DOHH2 (cell line): ENCODE measurements around the gene GLMP.

Source experiments
- H3F3A ChIP-seq: fragments of 200-600 bp; sonication (generic), shearing (Covaris generic); 2 replicates; pipeline ENCODE4 v1.6.0; 2016; ENCODE audit warnings: antibody characterized with exemption, mild to moderate bottlenecking; ENCODE audit not compliant: control insufficient read depth, insufficient read depth
- H3K27ac ChIP-seq: fragments of 200-600 bp; sonication (generic); 2 replicates; pipeline ENCODE4 v1.5.1; 2014; ENCODE audit warnings: low read depth, mild to moderate bottlenecking, low read length, moderate library complexity
- H3K27me3 ChIP-seq: fragments of 200-600 bp; sonication (generic); 2 replicates; pipeline ENCODE4 v1.6.1; 2014; ENCODE audit warnings: mild to moderate bottlenecking, low read length, mixed read lengths; ENCODE audit not compliant: control insufficient read depth
- H3K36me3 ChIP-seq: fragments of 200-600 bp; sonication (generic); 2 replicates; pipeline ENCODE4 v1.6.1; 2014; ENCODE audit warnings: mild to moderate bottlenecking, low read length, moderate library complexity, mixed read lengths; ENCODE audit not compliant: control insufficient read depth
- H3K4me1 ChIP-seq: fragments of 200-600 bp; sonication (generic); 2 replicates; pipeline ENCODE4 v1.6.1; 2014; ENCODE audit warnings: mild to moderate bottlenecking, low read length, mixed read lengths; ENCODE audit not compliant: control insufficient read depth
- H3K4me2 ChIP-seq: fragments of 200-600 bp; sonication (generic); 2 replicates; pipeline ENCODE4 v1.6.0; 2014; ENCODE audit warnings: mild to moderate bottlenecking, low read length, moderate library complexity
- H3K4me3 ChIP-seq: fragments of 200-600 bp; sonication (generic); 2 replicates; pipeline ENCODE4 v1.5.1; 2014; ENCODE audit warnings: mild to moderate bottlenecking, low read length, mixed read lengths
- H3K79me2 ChIP-seq: fragments of 200-600 bp; sonication (generic); 2 replicates; pipeline ENCODE4 v1.6.1; 2014; ENCODE audit warnings: mild to moderate bottlenecking, low read length, mixed read lengths; ENCODE audit not compliant: control insufficient read depth
- H3K9me2 ChIP-seq: fragments of 200-600 bp; sonication (generic); replicated peaks from 2 replicates; pipeline ENCODE4 v1.6.1; 2014; ENCODE audit warnings: mild to moderate bottlenecking, low read length, mixed read lengths; ENCODE audit not compliant: control insufficient read depth
- H3K9me3 ChIP-seq: fragments of 200-600 bp; sonication (generic); 2 replicates; pipeline ENCODE4 v1.6.1; 2014; ENCODE audit warnings: antibody characterized with exemption, low read length, mixed read lengths; ENCODE audit not compliant: control insufficient read depth, insufficient read depth
- H4K20me1 ChIP-seq: fragments of 200-600 bp; sonication (generic); 2 replicates; pipeline ENCODE4 v1.6.0; 2014; ENCODE audit warnings: low read depth, mild to moderate bottlenecking, antibody characterized with exemption, low read length, moderate library complexity; ENCODE audit not compliant: control insufficient read depth, insufficient read depth
- EZH2phosphoT487 ChIP-seq: fragments of 200-600 bp; sonication (generic); IDR thresholded peaks from 2 replicates; pipeline ENCODE4 v1.6.1; 2017; ENCODE audit warnings: borderline replicate concordance, mild to moderate bottlenecking, antibody characterized with exemption, low read length, moderate library complexity, mixed read lengths
- TF ChIP-seq, protein P1 (sequence below): fragments of 200-600 bp; sonication (generic); IDR thresholded peaks from one replicate; pipeline ENCODE4 v1.5.1; 2014; ENCODE audit warnings: antibody characterized with exemption, mild to moderate bottlenecking, low read depth, low read length; ENCODE audit not compliant: poor library complexity, severe bottlenecking

Gene GLMP

DNA sequence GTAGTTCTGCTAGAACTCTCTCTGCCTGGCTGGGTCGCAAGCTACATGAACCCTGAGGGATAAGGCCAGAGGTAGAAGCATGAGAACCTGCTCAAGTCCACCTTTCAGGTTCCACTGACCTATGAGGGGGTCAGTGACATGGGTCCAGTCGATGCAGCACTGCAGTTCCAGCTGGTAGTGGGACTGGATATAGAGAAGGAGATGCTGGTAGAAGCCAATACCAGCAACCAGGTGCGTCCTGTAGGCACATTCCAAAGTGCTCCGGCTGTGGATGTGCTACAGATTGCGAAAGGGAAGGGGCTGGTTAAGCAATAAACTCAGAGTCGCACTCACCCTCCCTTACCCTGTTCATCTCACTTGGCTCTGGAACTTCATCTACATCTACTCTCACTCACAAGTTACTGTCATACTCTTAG, 18.5 kb downstream of the GLMP start:
- no peak overlapping the region for H3K27ac ChIP-seq
- peaks cover 42% of the 10 kb centered on the region for H3K79me2 ChIP-seq
- H3K4me1 ChIP-seq, result peaks cover 18% of the 10 kb centered on the region
- no peak overlapping the region for H3K4me3 ChIP-seq
- no peak overlapping the region for H3K4me2 ChIP-seq
- no peaks in the 10 kb centered on the region for H3F3A ChIP-seq
- TF ChIP-seq EZH2phosphoT487, result no peak
- TF ChIP-seq, protein P1, sequence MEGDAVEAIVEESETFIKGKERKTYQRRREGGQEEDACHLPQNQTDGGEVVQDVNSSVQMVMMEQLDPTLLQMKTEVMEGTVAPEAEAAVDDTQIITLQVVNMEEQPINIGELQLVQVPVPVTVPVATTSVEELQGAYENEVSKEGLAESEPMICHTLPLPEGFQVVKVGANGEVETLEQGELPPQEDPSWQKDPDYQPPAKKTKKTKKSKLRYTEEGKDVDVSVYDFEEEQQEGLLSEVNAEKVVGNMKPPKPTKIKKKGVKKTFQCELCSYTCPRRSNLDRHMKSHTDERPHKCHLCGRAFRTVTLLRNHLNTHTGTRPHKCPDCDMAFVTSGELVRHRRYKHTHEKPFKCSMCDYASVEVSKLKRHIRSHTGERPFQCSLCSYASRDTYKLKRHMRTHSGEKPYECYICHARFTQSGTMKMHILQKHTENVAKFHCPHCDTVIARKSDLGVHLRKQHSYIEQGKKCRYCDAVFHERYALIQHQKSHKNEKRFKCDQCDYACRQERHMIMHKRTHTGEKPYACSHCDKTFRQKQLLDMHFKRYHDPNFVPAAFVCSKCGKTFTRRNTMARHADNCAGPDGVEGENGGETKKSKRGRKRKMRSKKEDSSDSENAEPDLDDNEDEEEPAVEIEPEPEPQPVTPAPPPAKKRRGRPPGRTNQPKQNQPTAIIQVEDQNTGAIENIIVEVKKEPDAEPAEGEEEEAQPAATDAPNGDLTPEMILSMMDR, result no peak
- H3K36me3 ChIP-seq, result peaks cover 94% of the 10 kb centered on the region
- no peaks in the 10 kb centered on the region for H3K9me3 ChIP-seq
- peaks cover 15% of the 10 kb centered on the region; the same call in 1 of the 2 replicates for H4K20me1 ChIP-seq
- no peaks in the 10 kb centered on the region for H3K27me3 ChIP-seq
- no peaks in the 10 kb centered on the region for H3K9me2 ChIP-seq

DNA sequence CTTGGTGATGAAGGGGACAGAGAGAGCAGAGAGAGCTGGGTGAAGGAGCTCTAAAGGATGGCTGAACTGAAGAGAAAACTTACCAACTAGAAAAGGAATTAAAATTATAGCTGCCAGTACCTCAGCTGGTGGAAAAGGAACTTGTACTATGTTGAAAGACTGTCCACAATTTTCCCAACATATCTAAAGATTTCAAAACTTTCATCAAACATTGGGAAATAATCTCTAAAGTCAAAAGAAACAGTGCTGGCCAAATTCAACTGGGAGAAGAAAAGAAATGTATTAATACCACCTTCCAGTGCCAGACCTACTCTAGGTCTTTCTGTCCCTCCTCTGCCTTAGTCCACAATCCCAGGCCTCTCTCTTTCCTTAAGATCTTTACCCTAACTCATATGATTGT, 18.9 kb downstream of the GLMP start:
- peaks cover 16% of the 10 kb centered on the region for H3K4me1 ChIP-seq
- H3K36me3 ChIP-seq, result peaks cover 93% of the 10 kb centered on the region
- no peak overlapping the region for H3K4me3 ChIP-seq
- H3K9me3 ChIP-seq, result no peaks in the 10 kb centered on the region
- H3K9me2 ChIP-seq, result no peaks in the 10 kb centered on the region
- peaks cover 38% of the 10 kb centered on the region for H3K79me2 ChIP-seq
- peaks cover 15% of the 10 kb centered on the region; the same call in 1 of the 2 replicates for H4K20me1 ChIP-seq
- H3K4me2 ChIP-seq, result no peak overlapping the region
- no peaks in the 10 kb centered on the region for H3F3A ChIP-seq
- H3K27me3 ChIP-seq, result no peaks in the 10 kb centered on the region
- H3K27ac ChIP-seq, result no peak overlapping the region
- TF ChIP-seq, protein P1, result no peak
- no peak for TF ChIP-seq EZH2phosphoT487

DNA sequence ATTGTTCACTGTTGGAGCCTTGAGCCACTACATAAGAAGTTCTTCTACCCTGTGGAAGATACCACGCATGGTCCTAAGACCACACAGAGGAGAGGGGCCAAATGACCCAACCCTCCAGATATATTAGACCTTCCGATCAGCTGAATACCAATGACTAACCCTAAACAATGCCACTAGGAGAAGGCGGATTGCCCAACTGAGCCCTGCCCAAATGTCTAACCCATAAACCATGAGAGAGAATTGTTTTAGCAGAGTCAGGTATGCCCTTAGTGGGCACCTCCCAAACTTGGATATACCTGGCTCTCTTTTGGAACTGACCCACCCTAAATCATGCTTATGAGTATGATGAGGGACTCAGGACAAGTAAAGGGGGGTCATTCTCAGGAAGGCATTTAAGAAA, 25.2 kb downstream of the GLMP start:
- H3K27ac ChIP-seq, result no peak overlapping the region
- H4K20me1 ChIP-seq, result no peaks in the 10 kb centered on the region
- no peaks in the 10 kb centered on the region for H3K9me2 ChIP-seq
- TF ChIP-seq, protein P1, result no peak
- no peak for TF ChIP-seq EZH2phosphoT487
- H3K9me3 ChIP-seq, result no peaks in the 10 kb centered on the region
- H3K27me3 ChIP-seq, result no peaks in the 10 kb centered on the region
- peaks cover 89% of the 10 kb centered on the region for H3K36me3 ChIP-seq
- no peaks in the 10 kb centered on the region for H3K4me1 ChIP-seq
- H3K4me3 ChIP-seq, result no peak overlapping the region
- H3K4me2 ChIP-seq, result no peak overlapping the region
- no peaks in the 10 kb centered on the region for H3K79me2 ChIP-seq
- H3F3A ChIP-seq, result no peaks in the 10 kb centered on the region
